KG1 (cell line): ENCODE data around the gene PRDM11.

Source experiments
- DNase-seq: peaks from one replicate; lab custom pipeline; 2025; lab: John Stamatoyannopoulos, UW

Gene PRDM11

GRCh38 chr11:45266676-45267020, 120.2 kb downstream of the PRDM11 start:
- DNase-seq = no peak

- DNase-seq = no peak
Measured at GRCh38 chr11:45267052-45267451, 120.6 kb downstream of the PRDM11 start.

- DNase-seq = no peak
Measured at GRCh38 chr11:45267652-45268299, 121.3 kb downstream of the PRDM11 start.

GRCh38 chr11:45269678-45270077, 123.2 kb downstream of the PRDM11 start:
- no peak for DNase-seq

GRCh38 chr11:45270946-45271716, 124.7 kb downstream of the PRDM11 start:
- DNase-seq = no peak

- no peak for DNase-seq
Measured at GRCh38 chr11:45272701-45273100, 126.3 kb downstream of the PRDM11 start.

- DNase-seq = no peak
Measured at GRCh38 chr11:45273509-45273908, 127.1 kb downstream of the PRDM11 start.

GRCh38 chr11:45274206-45274605, 127.8 kb downstream of the PRDM11 start:
- no peak for DNase-seq

GRCh38 chr11:45275828-45276227, 129.4 kb downstream of the PRDM11 start:
- DNase-seq = no peak

GRCh38 chr11:45278714-45279113, 132.3 kb downstream of the PRDM11 start:
- no peak for DNase-seq

- DNase-seq = no peak
Measured at GRCh38 chr11:45279645-45280044, 133.2 kb downstream of the PRDM11 start.

GRCh38 chr11:45280449-45280848, 134.0 kb downstream of the PRDM11 start:
- no peak for DNase-seq

GRCh38 chr11:45282081-45282480, 135.6 kb downstream of the PRDM11 start:
- DNase-seq = no peak
